ENCODE data around the gene MED13. TPM values are rescaled to one million over a fixed set of nuclear protein-coding genes. Genes with fewer than 3 reads are reported as not detected.

Gene MED13
- total and polyA plus RNA-seq, 9 of the 15 experiments (the other 6 are each of a cell fraction or from before 2014, with no cell fraction given), result 5.4 to 48.4 (median 28.2) TPM

GRCh38 chr17:61972311-61972710 lies 92.8 kb downstream of the MED13 start (continued):
- TF ChIP-seq CHCHD3 (CRISPR knock-in tag; IDR thresholded peaks at IDR 0.05), result no peak
- TF ChIP-seq BDP1 (IDR thresholded peaks at IDR 0.05; ENCODE audit: insufficient read depth, insufficient read length), result no peak
- TF ChIP-seq CBX2 (IDR thresholded peaks at IDR 0.05; ENCODE audit: insufficient read depth, low read length, poor library complexity, severe bottlenecking), result no peak
- no peak for TF ChIP-seq LCOR (CRISPR knock-in tag; IDR thresholded peaks at IDR 0.05)
- no peak for TF ChIP-seq IRF9 (tag; IDR thresholded peaks at IDR 0.05)
- TF ChIP-seq DIDO1 (tag; IDR thresholded peaks at IDR 0.05; ENCODE audit: low read depth), result no peak

GRCh38 chr17:61970030-61970429 lies 95.0 kb downstream of the MED13 start:
- no TSS peak for BruUV-seq (replicated peaks)
- ChIA-PET CTCF (ENCODE audit: low intra/inter-chr PET ratio) (no interaction called here), POLR2A (interaction anchor here (0.7 kb wide), 1 partner anchor 11 kb away, joined by 3 read pairs; no protein-coding TSS in a partner anchor)
- Histone ChIP-seq H2AFZ (ENCODE audit: low read depth, low read length) (no peak overlapping the region), H3K4me2 (ENCODE audit: insufficient read depth, low read length) (no peak overlapping the region), H3K9me1 (ENCODE audit: control insufficient read depth, insufficient read depth, low read length) (no peaks in the 10 kb centered on the region), H3K4me1 (replicated peaks in 1 of 2; ENCODE audit: control insufficient read depth in 2 of 2, insufficient read depth in 2 of 2, low read length in 2 of 2) (no peaks in the 10 kb centered on the region; a peak in 1 of 5 replicates), H3K27me3 (ENCODE audit: control insufficient read depth in 2 of 2, insufficient read depth in 2 of 2, low read length in 2 of 2) (no peaks in the 10 kb centered on the region), H4K20me1 (replicated peaks; ENCODE audit: control insufficient read depth, insufficient read depth, low read length) (no peaks in the 10 kb centered on the region), H3K4me3 (no peak overlapping the region), H3K9ac (ENCODE audit: insufficient read depth in 1 of 2, low read depth in 2 of 2, low read length in 2 of 2) (no peak overlapping the region), H3K79me2 (ENCODE audit: control insufficient read depth, insufficient read depth, low read length) (peaks cover 15% of the 10 kb centered on the region; the same call in 2 of the 3 replicates), H3K27ac (ENCODE audit: extremely low read depth, low read depth, low read length) (no peak overlapping the region), H3K36me3 (ENCODE audit: control insufficient read depth, insufficient read depth, low read length) (peaks cover 77% of the 10 kb centered on the region), H3K9me3 (replicated peaks; ENCODE audit: control insufficient read depth, insufficient read depth, low read depth, low read length) (no peaks in the 10 kb centered on the region)
- no peak for FAIRE-seq
- no peak for ATAC-seq
- no peak for DNase-seq (ENCODE audit: extremely low read depth in 1 of 4, low spot score in 3 of 4)
- in situ Hi-C loops (cut with MboI) (no loop called here), intact Hi-C loops (cut with micrococcal nuclease) (no loop called here)
- TF ChIP-seq ZBTB49 (CRISPR knock-in tag; IDR thresholded peaks at IDR 0.05; ENCODE audit: borderline replicate concordance), result no peak
- no peak for TF ChIP-seq PML (IDR thresholded peaks at IDR 0.05; ENCODE audit: low read length)
- TF ChIP-seq HNRNPK (IDR thresholded peaks at IDR 0.05; ENCODE audit: low read depth, low read length, poor library complexity, severe bottlenecking), result no peak
- TF ChIP-seq ZNF282 (CRISPR knock-in tag; IDR thresholded peaks at IDR 0.05), result no peak
- TF ChIP-seq ZNF699 (CRISPR knock-in tag; IDR thresholded peaks at IDR 0.05; ENCODE audit: insufficient replicate concordance), result no peak
- TF ChIP-seq FIP1L1 (IDR thresholded peaks at IDR 0.05; ENCODE audit: low read depth, low read length, poor library complexity, severe bottlenecking), result no peak
- no peak for TF ChIP-seq ZNF12 (CRISPR knock-in tag; IDR thresholded peaks at IDR 0.05)
- no peak for TF ChIP-seq ZNF212 (CRISPR knock-in tag; IDR thresholded peaks at IDR 0.05)
- no peak for TF ChIP-seq ZBTB12 (CRISPR knock-in tag; IDR thresholded peaks at IDR 0.05)
- no peak for TF ChIP-seq MITF (IDR thresholded peaks at IDR 0.05)
- no peak for TF ChIP-seq PHF8 (IDR thresholded peaks at IDR 0.05; ENCODE audit: borderline replicate concordance, low read length)
- WGBS (ENCODE audit: insufficient coverage, low coverage, missing lambda C conversion rate), result 80% methylated on average over 1 of the region's 1 CpG
